ENCODE data around the gene CCNDBP1.

The CCNDBP1 gene

GRCh38 chr15:43150191-43150929 is 34.8 kb upstream of the CCNDBP1 start:
- peak; percentile 76 for ATAC-seq
- TF ChIP-seq ZNF565 (CRISPR knock-in tag; conservative IDR thresholded peaks at IDR 0.05; ENCODE audit: low read depth) (no peak), ZC3H10 (CRISPR knock-in tag; IDR thresholded peaks at IDR 0.05) (no peak), ZFP30 (CRISPR knock-in tag; IDR thresholded peaks at IDR 0.05) (no peak), PPARA (CRISPR knock-in tag; IDR thresholded peaks at IDR 0.05; ENCODE audit: borderline replicate concordance) (no peak), ZNF8 (CRISPR knock-in tag; IDR thresholded peaks at IDR 0.05) (no peak), TSHZ2 (CRISPR knock-in tag; IDR thresholded peaks at IDR 0.05) (no peak), ISL1 (CRISPR knock-in tag; IDR thresholded peaks at IDR 0.05) (no peak), CSRNP3 (CRISPR knock-in tag; IDR thresholded peaks at IDR 0.05) (no peak), CREB5 (CRISPR knock-in tag; IDR thresholded peaks at IDR 0.05; ENCODE audit: low read depth) (no peak), ARNTL (CRISPR knock-in tag; IDR thresholded peaks at IDR 0.05; ENCODE audit: borderline replicate concordance, low read depth) (no peak), ESRRG (CRISPR knock-in tag; IDR thresholded peaks at IDR 0.05) (no peak), OSR1 (CRISPR knock-in tag; IDR thresholded peaks at IDR 0.05) (no peak), CSDC2 (CRISPR knock-in tag; IDR thresholded peaks at IDR 0.05) (no peak), TOX (CRISPR knock-in tag; IDR thresholded peaks at IDR 0.05; ENCODE audit: borderline replicate concordance) (no peak), BACH2 (CRISPR knock-in tag; IDR thresholded peaks at IDR 0.05; ENCODE audit: borderline replicate concordance) (no peak), ZFP3 (CRISPR knock-in tag; IDR thresholded peaks at IDR 0.05) (no peak), ZNF70 (CRISPR knock-in tag; IDR thresholded peaks at IDR 0.05) (no peak), RARB (CRISPR knock-in tag; IDR thresholded peaks at IDR 0.05) (no peak)

- no peak for ATAC-seq
- no peak for TF ChIP-seq TSHZ2 (CRISPR knock-in tag; IDR thresholded peaks at IDR 0.05)
These were observed 33.5 kb upstream of the CCNDBP1 start for GRCh38 chr15:43151688-43152087.

GRCh38 chr15:43153269-43153668 is 31.9 kb upstream of the CCNDBP1 start:
- TF ChIP-seq CSDC2 (CRISPR knock-in tag; IDR thresholded peaks at IDR 0.05) (no peak), ARNTL (CRISPR knock-in tag; IDR thresholded peaks at IDR 0.05; ENCODE audit: borderline replicate concordance, low read depth) (no peak), ZNF565 (CRISPR knock-in tag; conservative IDR thresholded peaks at IDR 0.05; ENCODE audit: low read depth) (no peak), ZFP30 (CRISPR knock-in tag; IDR thresholded peaks at IDR 0.05) (no peak)

GRCh38 chr15:43165801-43166325 is 19.3 kb upstream of the CCNDBP1 start:
- ATAC-seq = no peak
- TF ChIP-seq ZNF70 (CRISPR knock-in tag; IDR thresholded peaks at IDR 0.05) (no peak), CSRNP3 (CRISPR knock-in tag; IDR thresholded peaks at IDR 0.05) (no peak), ZFP3 (CRISPR knock-in tag; IDR thresholded peaks at IDR 0.05) (no peak), ISL1 (CRISPR knock-in tag; IDR thresholded peaks at IDR 0.05) (no peak), ZC3H10 (CRISPR knock-in tag; IDR thresholded peaks at IDR 0.05) (no peak), SNAI2 (CRISPR knock-in tag; IDR thresholded peaks at IDR 0.05) (no peak), GLIS3 (CRISPR knock-in tag; IDR thresholded peaks at IDR 0.05) (no peak), OSR1 (CRISPR knock-in tag; IDR thresholded peaks at IDR 0.05) (no peak), PATZ1 (CRISPR knock-in tag; IDR thresholded peaks at IDR 0.05; ENCODE audit: borderline replicate concordance) (no peak), ESRRG (CRISPR knock-in tag; IDR thresholded peaks at IDR 0.05) (no peak), PPARA (CRISPR knock-in tag; IDR thresholded peaks at IDR 0.05; ENCODE audit: borderline replicate concordance) (no peak), RARB (CRISPR knock-in tag; IDR thresholded peaks at IDR 0.05) (no peak), ARNTL (CRISPR knock-in tag; IDR thresholded peaks at IDR 0.05; ENCODE audit: borderline replicate concordance, low read depth) (no peak), ZNF8 (CRISPR knock-in tag; IDR thresholded peaks at IDR 0.05) (no peak), ZNF565 (CRISPR knock-in tag; conservative IDR thresholded peaks at IDR 0.05; ENCODE audit: low read depth) (no peak)

More at GRCh38 chr15:43153269-43153668, 31.9 kb upstream of the CCNDBP1 start:
- no peak for ATAC-seq

All from SK-N-SH treated with all-trans-retinoic acid at 6 μM for 48 hours (cell line).